Inferior parietal cortex (tissue), 1 donor: ENCODE measurements around the gene WWOX.
"Not testable (repeated sequence)": the region's sequence is repeated elsewhere in the genome, so short reads cannot be mapped to it uniquely, and the experiment has no call there.

Experiments used
- DNase-seq: peaks from one replicate; pipeline ENCODE4 v3.0.0-alpha.2; 2016; ENCODE audit errors: extremely low spot score

Gene WWOX

GRCh38 chr16:78500659-78501270 is 401.3 kb downstream of the WWOX start:
- no peak for DNase-seq

DNA sequence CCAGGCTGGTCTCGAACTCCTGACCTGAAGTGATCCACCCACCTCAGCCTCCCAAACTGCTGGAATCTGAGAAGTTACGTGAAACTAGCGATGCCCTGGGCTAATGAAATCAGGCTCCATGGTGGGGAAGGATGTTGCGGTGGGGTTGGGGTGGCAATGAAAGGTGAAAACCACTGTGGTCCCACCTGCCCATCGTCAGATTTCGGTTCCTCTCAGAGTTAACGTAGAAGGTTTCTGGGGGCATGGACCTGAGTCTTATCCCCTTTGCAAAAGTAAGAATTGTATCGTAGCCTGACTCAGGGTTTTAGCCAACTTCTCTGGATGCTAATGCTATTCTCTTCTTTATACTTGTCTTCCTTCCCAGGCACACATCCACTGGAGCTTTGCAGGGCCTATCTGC is 402.3 kb downstream of the WWOX start:
- no peak for DNase-seq

- DNase-seq, result no peak
Measured at GRCh38 chr16:78502812-78503350, 403.4 kb downstream of the WWOX start.

- DNase-seq, result peak; percentile 92
Measured at GRCh38 chr16:78503602-78504001, 404.1 kb downstream of the WWOX start.

GRCh38 chr16:78504401-78504851 is 405.0 kb downstream of the WWOX start:
- peak; percentile 42 for DNase-seq

DNA sequence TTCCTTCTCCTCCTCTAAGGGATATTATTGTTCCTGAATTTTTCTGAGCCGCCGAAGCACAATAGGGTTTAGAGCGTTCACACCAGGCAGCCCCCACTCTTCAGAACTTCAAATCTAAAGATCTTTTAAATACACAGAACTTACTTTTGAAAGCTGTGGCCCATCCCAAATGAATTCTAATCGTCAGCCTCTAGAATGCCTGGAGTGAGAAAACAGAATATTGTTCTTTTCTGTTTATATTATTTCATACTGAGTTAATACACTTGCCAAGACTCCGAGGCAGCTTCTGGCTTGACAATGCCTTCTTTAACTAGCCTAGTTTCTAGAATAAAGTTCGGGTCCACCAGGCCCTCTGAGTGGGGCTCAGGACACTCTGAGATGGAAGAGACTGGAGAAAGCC is 405.6 kb downstream of the WWOX start:
- peak; percentile 15 for DNase-seq

- peak; percentile 38 for DNase-seq
Measured at GRCh38 chr16:78505544-78506366, 406.3 kb downstream of the WWOX start.

DNA sequence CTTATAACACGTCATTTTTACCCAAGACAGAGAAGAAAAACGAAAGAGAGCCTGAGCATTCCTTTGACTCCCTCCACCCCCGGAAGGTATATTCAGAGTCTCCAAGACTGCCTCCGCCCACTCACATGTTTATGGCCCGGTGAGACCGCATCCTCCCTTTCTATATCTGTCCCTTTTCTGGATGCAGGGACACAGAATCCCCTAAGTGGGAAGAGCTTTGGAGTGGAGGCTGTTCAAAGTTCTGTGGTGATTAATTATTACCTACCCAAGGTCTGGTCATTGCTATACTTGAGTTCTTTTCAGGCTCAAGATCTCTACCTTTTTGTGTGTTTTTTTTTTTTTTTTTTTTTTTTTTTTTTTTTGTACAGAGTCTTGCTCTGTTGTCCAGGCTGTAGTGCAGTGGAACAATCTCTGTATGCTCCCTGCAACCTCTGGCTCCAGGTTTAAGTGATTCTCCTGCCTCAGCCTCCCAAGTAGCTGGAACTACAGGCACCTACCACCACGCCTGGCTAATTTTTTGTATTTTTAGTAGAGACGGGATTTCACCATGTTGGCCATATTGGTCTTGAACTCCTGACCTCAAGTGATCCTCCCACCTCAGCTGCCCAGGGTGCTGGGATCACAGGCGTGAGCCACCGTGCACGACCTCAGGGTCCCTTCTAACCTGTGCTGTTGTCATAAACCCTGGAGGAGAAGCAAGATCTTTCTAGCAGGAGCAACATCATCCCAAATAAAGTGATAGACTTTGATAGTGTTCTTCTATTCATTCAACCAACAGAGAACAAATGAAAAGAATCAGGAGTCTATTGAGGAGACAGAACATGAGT is 407.1 kb downstream of the WWOX start:
- DNase-seq, result no peak

- no peak for DNase-seq
Measured at GRCh38 chr16:78507576-78507975, 408.1 kb downstream of the WWOX start.

DNA sequence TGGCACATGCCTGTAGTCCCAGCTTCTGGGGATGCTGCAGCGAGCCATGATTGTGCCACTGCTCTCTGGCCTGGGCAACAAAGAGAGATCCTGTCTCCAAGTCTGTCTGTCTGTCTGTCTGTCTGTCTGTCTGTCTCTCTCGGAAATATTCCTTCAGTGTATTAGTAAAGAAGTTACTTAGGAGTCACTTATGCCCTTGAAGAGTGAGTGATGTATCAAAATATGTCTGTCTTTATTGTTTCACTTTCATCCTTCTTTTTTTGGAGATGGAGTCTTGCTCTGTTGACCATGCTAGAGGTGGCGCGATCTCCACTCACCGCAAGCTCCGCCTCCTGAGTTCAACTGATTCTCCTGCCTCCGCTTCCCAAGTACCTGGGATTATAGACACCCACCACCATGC is 410.5 kb downstream of the WWOX start:
- no peak for DNase-seq

- no peak for DNase-seq
Measured at GRCh38 chr16:78510496-78510895, 411.0 kb downstream of the WWOX start.

DNA sequence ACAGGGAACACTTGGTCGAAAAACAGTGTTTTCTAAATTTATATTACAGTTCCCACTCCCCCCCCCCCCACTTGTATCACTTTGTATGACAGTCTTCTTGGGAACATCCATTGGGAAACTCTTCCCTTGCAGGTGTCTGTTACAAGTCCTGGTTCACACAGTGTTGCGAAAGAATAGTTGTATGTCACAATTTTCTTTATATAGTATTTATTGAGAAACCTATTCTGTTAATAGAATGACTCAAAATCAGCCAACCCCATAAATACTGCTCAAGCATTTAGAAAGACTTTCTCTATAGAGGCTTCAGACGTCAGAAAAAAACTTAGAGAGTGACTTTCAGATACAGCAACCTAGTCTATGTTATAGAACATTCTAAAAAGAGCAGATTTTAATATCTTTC is 414.4 kb downstream of the WWOX start:
- no peak for DNase-seq

GRCh38 chr16:78514888-78515287 is 415.4 kb downstream of the WWOX start:
- DNase-seq, result not testable (repeated sequence)

GRCh38 chr16:78515421-78515820 is 416.0 kb downstream of the WWOX start:
- no peak for DNase-seq

GRCh38 chr16:78516006-78516736 is 416.7 kb downstream of the WWOX start:
- no peak for DNase-seq

- no peak for DNase-seq
Measured at GRCh38 chr16:78519896-78520295, 420.4 kb downstream of the WWOX start.

DNA sequence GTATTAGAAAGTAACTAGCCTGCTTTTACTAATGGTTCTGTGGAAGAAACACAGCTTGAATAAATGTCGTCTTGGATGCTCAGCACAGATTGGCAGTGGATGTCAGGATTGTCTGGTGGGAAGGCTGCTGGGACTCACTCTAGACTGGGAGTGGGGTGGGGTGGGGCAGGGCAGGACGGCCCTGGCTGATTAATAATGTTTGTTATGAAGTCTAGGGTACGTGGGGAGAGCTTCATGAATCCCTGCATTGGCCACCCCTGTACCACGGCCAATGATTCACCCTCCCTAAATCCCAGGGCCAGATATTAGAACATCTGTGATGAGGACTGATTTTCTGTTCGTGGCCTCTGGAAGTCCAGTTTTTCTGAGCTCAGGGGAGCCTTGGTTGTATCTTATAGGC is 421.0 kb downstream of the WWOX start:
- no peak for DNase-seq

DNA sequence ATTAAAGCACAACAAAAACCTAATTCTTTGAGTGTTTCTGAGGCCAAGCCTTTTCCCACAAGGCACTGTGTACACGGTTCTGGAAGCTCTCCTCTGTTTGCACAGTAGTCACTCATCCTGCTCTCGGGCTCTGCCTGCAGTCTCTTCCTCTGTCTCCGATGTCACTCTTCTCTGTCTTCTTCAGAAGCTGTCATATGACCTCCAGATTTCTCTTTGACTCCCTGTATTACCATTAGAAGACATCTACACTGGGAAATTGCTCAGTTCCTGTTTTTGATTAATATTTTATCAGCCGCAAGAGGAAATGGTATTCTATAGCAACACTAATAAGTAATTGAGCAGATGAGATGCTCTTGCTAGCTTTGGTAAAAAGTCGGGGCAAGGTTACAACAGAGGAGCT is 422.9 kb downstream of the WWOX start:
- DNase-seq, result no peak

- DNase-seq, result no peak
Measured at GRCh38 chr16:78523212-78523985, 423.9 kb downstream of the WWOX start.

GRCh38 chr16:78524066-78524595 is 424.7 kb downstream of the WWOX start:
- no peak for DNase-seq
